ENCODE results near the gene CLCN5.

The CLCN5 gene

DNA sequence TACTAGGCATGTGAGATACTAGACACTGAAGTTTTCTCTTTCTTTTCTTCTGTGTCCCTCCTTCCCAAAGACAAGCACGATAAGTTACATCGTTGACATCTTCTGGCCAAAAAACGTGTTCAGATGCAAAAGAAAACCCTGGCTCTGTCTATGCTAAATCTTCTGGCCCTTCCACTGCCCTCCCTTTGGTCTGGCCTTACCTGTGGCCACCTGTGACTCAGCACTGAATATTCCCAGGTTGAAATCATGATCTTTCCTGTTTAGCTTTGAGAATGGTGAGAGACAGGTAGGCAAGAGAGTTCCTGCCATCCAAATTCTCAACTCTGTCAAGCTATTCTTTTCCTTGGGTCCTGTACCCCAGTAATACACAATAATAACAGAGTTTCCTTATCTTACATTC lies 12.3 kb downstream of the CLCN5 start:
- DNase-seq, result no peak

GRCh38 chrX:49947781-49948180 lies 25.4 kb downstream of the CLCN5 start:
- DNase-seq, result no peak

DNA sequence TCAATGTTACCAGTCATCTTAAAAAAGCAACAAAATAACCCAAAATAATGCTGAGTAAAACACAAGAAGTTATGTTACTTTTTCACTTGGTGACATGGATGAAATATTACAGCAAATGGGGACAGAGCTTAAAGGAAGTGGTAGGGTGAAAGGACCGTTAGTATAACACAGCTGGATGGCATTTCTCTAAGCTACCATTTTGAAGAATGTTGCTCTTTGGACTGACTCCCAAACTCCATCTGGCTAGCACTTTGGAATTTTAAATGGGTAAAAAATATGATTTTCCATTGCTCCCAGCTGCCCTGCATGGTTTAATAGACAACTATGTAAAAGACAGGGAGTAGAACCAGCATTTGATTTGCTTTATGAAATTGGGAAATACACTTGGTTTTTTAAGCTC lies 27.6 kb downstream of the CLCN5 start:
- DNase-seq, result no peak

GRCh38 chrX:49951524-49952193 lies 29.3 kb downstream of the CLCN5 start:
- DNase-seq, result no peak

DNA sequence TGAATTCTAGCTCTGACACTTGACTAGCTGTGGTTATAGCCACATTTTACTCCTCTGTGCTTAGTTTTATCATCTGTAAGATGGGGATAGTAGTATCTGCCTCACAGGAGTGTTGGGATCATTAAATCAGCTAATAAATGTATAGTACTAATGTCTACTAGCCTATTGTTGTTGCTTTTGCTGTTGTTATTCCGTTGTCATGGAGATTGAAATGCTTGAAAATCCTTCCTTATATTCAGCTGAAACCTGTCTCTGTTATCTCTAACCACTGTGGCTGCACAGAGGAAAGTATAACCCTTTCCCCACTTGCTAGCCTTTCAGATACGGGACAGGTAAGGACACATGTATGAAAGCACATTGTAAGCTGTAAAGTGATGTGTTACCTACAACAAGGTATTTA lies 33.9 kb downstream of the CLCN5 start:
- DNase-seq, result no peak

DNA sequence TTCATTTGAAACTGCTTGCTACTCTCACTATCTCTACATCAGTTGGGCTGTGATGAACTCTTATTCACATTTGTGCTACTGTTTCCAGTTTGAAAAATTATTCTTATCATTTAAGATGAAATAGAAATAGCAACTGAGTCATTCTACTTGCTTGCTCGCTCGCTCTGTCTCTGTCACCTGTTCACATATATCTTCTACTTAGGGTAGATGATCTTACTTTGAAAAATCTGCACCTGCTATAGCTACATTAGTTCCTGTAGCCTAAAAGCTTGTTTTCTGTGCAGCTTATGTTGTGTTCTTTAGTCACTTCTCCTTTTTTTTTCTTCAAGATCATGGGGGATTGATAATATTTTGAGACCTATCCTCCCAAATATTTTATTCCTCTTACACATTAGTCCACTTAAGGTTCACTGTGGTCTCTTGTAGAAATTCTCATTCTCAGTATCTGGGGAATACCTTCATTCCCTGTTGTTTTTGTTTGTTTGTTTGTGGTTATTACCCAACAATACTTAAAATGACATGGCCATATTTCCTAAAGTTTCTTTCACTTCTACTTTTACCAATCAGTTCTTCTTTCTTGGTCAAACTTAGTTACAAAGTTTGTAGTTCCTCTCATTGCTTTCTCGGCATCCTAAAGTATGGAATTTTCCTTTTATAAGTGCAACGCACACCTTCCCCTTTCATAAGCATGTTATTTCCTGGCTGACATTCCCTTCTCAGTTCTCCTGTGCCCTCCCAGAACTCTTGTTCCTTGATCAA lies 36.5 kb downstream of the CLCN5 start:
- no peak for DNase-seq

GRCh38 chrX:49959602-49960001 lies 37.2 kb downstream of the CLCN5 start:
- no peak for DNase-seq

GRCh38 chrX:49960061-49960460 lies 37.7 kb downstream of the CLCN5 start:
- no peak for DNase-seq

DNA sequence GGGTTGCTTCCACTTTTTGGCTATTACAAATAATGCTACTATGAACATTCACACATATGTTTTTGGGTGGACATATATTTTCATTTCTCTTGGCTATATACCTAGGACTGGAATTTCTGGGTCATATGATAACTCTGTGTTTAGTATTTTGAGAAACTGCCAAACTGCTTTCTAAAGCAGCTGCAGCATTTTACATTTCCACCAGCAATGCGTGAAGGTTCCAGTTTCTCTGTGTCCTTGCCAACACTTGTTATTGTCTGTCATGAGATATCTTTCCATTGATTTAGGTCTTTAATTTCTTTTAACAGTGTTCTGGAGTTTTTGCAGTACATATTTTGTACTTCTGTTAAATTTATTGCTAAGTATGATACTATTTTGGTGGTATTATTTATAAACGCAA lies 48.3 kb downstream of the CLCN5 start:
- no peak for DNase-seq

GRCh38 chrX:49972328-49972860 lies 50.0 kb downstream of the CLCN5 start:
- no peak for DNase-seq

DNA sequence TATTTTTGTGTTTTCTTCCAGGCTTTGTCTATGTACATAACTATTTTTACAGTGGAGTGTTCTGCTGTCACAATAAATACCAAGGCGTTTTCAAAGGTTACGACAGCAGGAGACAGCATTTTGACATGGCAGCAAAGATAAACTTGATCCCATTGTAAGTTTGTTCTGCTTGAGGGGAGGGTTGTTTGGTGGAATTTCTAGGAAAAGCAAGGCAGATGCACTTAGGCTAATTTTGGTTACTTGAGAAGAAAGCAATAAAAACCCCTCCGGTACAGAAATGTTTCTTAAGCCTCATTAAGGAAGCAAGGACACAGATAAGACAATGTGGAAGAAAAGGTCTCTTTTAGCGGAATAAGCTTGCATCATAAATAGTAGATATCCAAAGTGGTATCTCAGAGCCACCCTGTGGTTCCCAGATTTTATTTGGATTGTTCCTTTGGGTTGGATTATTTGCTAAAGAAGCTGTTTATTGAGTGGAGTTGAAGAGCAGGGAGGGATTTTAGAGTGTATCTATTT lies 54.3 kb downstream of the CLCN5 start:
- no peak for DNase-seq

GRCh38 chrX:49977319-49978090 lies 55.1 kb downstream of the CLCN5 start:
- no peak for DNase-seq

GRCh38 chrX:49978176-49978575 lies 55.8 kb downstream of the CLCN5 start:
- DNase-seq, result no peak

- DNase-seq, result no peak
These were observed 63.7 kb downstream of the CLCN5 start for GRCh38 chrX:49986058-49986457.

- no peak for DNase-seq
These were observed 65.3 kb downstream of the CLCN5 start for GRCh38 chrX:49987651-49988050.

DNA sequence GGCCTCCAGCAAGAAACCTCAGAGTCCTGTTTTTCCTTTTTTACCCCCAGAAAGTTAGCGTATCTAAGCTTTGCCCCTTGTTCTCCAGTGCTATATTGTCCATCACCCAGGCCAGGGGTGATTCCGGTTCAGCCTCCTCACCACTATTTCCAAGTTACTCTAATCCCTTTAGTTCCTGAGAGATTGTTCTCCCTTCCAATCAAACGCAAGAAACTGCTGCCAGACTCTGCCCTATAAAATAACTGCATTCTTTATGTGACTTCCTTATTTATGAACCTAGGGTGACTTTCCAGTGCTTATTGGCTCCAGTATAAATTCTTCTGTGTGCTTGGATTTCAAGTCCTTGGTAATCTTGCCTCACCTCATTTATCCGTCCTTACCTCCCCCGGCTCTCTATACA lies 65.7 kb downstream of the CLCN5 start:
- DNase-seq, result no peak

GRCh38 chrX:49991758-49992157 lies 69.4 kb downstream of the CLCN5 start:
- no peak for DNase-seq

DNA sequence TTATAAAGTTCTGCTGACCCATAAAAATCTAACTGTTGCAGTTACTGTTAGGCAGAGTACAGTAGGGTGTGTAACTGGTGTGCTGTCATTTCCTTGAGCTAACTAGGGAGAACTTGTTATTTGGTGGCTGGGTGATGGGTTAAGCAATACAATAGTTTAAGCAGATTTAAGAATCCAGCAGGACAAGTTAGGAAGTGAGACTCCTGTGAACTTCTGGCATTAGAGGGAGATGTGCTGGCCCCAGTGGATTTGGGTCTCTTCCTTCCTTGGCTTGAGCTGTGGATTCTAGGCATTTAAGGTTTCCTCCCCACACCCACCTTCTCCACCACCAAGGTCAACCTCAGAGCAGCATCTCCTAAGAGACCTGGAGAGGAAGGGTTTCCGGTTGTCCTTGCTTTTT lies 70.5 kb downstream of the CLCN5 start:
- DNase-seq, result no peak

DNA sequence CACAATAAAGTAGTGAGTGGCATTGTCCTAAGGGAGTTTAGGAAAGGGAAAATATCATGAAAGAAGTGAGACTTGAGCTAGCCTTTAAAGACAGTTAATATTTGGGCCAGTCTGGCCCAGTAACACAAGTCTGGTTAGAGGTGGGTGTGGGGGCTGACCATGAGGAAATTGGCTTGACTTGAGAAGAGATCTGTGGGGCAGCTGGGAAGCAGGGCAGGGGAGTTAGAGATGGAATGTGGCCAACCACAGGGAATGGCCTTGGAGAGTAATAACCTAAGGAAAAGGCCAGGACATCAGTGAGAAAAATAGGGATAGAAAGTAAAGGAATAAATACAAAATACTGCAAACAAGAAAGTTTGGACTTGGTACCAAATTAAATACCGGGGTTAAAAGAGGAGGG lies 71.3 kb downstream of the CLCN5 start:
- DNase-seq, result no peak

DNA sequence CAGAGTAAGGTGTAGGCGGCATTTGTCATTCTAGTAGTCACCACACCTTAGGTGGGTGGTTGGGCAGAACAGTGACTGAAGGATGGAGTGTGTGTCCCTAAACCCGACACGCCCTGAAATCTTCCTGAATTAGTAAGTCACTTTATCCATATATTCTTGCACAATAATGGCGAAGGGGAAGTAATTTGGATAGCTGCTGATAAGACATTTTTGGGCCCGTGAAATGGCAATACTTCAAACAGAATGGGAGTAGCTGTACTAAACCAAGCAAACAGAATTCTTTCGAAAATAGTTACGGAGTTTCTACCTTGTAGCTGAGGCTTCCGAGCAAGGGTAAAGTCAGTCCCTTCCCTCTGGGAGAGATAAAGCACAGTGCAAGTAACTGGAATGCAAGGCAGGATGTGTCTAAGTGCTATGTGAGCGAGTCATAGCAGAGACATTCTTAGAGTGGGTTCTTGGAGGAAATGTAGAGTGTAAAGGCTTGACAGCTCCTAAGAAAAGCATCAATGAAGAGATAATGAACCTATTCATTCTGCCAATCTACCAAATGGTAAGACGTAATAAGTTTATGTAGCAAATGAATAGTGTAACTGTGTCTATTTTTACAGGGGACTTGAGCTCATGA lies 72.8 kb downstream of the CLCN5 start:
- DNase-seq, result no peak

GRCh38 chrX:49995795-49996455 lies 73.5 kb downstream of the CLCN5 start:
- DNase-seq, result no peak

DNA sequence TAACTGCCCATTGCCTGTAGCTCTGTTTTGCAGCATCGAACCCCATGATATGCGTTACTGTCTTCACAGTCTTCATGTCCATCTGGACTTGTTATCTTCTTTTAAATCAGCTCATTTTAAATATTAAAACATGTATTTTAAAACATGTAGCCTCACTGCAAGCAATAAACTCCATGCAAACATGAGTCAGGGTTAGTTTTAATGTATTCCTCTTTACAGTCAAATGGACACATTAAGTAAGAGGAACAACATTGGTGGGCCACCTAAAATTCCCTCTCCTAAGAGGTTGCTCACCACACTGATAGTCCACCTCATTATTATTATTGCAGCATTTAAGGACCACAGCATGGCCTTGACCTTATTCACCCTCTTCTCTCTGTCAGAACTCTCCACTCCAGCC lies 74.1 kb downstream of the CLCN5 start:
- DNase-seq, result no peak

Measured in activated CD8-positive, alpha-beta memory T cell treated with anti-CD3 and anti-CD28 coated beads, Interleukin-2, amount 50 U/mL, for 4 hours (primary cell).